ENCODE measurements around the gene HDAC6. TPM values are rescaled to one million over a fixed set of nuclear protein-coding genes. Genes with fewer than 3 reads are reported as not detected.
"Not testable (repeated sequence)": the region's sequence is repeated elsewhere in the genome, so short reads cannot be mapped to it uniquely, and the experiment has no call there.

The HDAC6 gene
- polyA plus RNA-seq, 1 donor from 2014 or later = 161 TPM

DNA sequence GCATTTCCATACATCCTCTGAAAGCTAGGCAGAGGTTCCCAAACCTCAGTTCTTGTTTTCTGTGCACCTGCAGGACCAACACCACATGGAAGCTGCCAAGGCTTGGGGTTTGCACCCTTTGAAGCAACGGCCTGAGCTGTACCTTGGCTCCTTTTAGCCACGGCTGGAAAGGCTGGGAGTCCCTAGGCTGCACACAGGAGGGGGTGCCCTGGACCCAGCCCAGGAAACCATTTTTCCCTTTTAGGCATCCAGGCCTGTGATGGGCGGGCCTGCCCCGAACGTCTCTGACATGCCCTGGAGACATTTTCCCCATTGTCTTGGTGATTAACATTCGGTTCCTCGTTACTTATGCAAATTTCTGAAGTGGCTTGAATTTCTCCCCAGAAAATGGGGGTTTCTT is 51.0 kb downstream of the HDAC6 start:
- Histone ChIP-seq H3K9me2 (ENCODE audit: insufficient read depth, low read length) (no peaks in the 10 kb centered on the region), H4K20me1 (ENCODE audit: insufficient read depth) (no peaks in the 10 kb centered on the region), H3K4me2 (ENCODE audit: low read length) (no peak overlapping the region), H3K9me3 (ENCODE audit: low read length) (no peaks in the 10 kb centered on the region), H3K27ac (ENCODE audit: low read length) (no peak overlapping the region), H3K9ac (ENCODE audit: low read length) (no peak overlapping the region), H3F3A (ENCODE audit: insufficient read depth, low read length, poor library complexity, severe bottlenecking) (no peaks in the 10 kb centered on the region), H3K4me3 (ENCODE audit: low read length) (no peak overlapping the region), H3K36me3 (ENCODE audit: insufficient read depth, low read length) (no peaks in the 10 kb centered on the region), H2AFZ (ENCODE audit: low read depth, low read length) (no peak overlapping the region), H3K27me3 (ENCODE audit: insufficient read depth, low read depth, low read length) (no peaks in the 10 kb centered on the region), H3K79me2 (replicated peaks; ENCODE audit: insufficient read depth, low read length) (no peaks in the 10 kb centered on the region)
- TF ChIP-seq EZH2 (IDR thresholded peaks at IDR 0.05; ENCODE audit: borderline replicate concordance, insufficient read depth, low read length, poor library complexity, severe bottlenecking) (no peak), TAF1 (IDR thresholded peaks at IDR 0.05; ENCODE audit: low read depth) (no peak), MXI1 (conservative IDR thresholded peaks at IDR 0.05; ENCODE audit: poor library complexity, severe bottlenecking) (no peak), RAD21 (conservative IDR thresholded peaks at IDR 0.05) (no peak), EP300 (conservative IDR thresholded peaks at IDR 0.05; ENCODE audit: poor library complexity, severe bottlenecking) (no peak), POLR2AphosphoS5 (IDR thresholded peaks at IDR 0.05) (no peak), SMC3 (conservative IDR thresholded peaks at IDR 0.05; ENCODE audit: poor library complexity) (no peak)
- TF ChIP-seq, protein P1, sequence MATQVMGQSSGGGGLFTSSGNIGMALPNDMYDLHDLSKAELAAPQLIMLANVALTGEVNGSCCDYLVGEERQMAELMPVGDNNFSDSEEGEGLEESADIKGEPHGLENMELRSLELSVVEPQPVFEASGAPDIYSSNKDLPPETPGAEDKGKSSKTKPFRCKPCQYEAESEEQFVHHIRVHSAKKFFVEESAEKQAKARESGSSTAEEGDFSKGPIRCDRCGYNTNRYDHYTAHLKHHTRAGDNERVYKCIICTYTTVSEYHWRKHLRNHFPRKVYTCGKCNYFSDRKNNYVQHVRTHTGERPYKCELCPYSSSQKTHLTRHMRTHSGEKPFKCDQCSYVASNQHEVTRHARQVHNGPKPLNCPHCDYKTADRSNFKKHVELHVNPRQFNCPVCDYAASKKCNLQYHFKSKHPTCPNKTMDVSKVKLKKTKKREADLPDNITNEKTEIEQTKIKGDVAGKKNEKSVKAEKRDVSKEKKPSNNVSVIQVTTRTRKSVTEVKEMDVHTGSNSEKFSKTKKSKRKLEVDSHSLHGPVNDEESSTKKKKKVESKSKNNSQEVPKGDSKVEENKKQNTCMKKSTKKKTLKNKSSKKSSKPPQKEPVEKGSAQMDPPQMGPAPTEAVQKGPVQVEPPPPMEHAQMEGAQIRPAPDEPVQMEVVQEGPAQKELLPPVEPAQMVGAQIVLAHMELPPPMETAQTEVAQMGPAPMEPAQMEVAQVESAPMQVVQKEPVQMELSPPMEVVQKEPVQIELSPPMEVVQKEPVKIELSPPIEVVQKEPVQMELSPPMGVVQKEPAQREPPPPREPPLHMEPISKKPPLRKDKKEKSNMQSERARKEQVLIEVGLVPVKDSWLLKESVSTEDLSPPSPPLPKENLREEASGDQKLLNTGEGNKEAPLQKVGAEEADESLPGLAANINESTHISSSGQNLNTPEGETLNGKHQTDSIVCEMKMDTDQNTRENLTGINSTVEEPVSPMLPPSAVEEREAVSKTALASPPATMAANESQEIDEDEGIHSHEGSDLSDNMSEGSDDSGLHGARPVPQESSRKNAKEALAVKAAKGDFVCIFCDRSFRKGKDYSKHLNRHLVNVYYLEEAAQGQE (IDR thresholded peaks at IDR 0.05; ENCODE audit: borderline replicate concordance) = no peak
- TF ChIP-seq, protein P2, sequence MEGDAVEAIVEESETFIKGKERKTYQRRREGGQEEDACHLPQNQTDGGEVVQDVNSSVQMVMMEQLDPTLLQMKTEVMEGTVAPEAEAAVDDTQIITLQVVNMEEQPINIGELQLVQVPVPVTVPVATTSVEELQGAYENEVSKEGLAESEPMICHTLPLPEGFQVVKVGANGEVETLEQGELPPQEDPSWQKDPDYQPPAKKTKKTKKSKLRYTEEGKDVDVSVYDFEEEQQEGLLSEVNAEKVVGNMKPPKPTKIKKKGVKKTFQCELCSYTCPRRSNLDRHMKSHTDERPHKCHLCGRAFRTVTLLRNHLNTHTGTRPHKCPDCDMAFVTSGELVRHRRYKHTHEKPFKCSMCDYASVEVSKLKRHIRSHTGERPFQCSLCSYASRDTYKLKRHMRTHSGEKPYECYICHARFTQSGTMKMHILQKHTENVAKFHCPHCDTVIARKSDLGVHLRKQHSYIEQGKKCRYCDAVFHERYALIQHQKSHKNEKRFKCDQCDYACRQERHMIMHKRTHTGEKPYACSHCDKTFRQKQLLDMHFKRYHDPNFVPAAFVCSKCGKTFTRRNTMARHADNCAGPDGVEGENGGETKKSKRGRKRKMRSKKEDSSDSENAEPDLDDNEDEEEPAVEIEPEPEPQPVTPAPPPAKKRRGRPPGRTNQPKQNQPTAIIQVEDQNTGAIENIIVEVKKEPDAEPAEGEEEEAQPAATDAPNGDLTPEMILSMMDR (IDR thresholded peaks at IDR 0.05; ENCODE audit: poor library complexity, severe bottlenecking) = no peak

DNA sequence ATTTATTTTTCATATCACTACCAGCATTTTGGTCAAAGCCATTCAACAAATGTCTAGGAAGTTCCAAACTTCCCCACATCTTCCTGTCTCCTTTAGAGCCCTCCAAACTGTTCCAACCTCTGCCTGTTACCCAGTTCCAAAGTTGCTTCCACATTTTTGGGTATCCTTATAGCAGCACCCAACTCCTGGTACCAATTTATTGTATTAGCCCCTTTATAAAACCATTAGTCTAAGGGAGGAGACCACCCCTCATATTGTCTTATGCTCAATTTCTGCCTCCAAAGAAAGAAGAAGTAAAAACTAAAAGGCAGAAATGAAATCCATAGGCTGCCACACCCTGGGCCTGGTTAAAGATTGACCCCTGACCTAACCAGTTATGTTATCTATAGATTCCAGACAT is 51.6 kb downstream of the HDAC6 start:
- not testable (repeated sequence) for H3K36me3 ChIP-seq (ENCODE audit: insufficient read depth, low read length); H3K27ac ChIP-seq (ENCODE audit: low read length); H3K9ac ChIP-seq (ENCODE audit: low read length); H3K79me2 ChIP-seq (replicated peaks; ENCODE audit: insufficient read depth, low read length); H3K4me3 ChIP-seq (ENCODE audit: low read length); H2AFZ ChIP-seq (ENCODE audit: low read depth, low read length); H3K9me2 ChIP-seq (ENCODE audit: insufficient read depth, low read length); H3K27me3 ChIP-seq (ENCODE audit: insufficient read depth, low read depth, low read length); H3F3A ChIP-seq (ENCODE audit: insufficient read depth, low read length, poor library complexity, severe bottlenecking); H4K20me1 ChIP-seq (ENCODE audit: insufficient read depth); H3K4me2 ChIP-seq (ENCODE audit: low read length); H3K9me3 ChIP-seq (ENCODE audit: low read length)

DNA sequence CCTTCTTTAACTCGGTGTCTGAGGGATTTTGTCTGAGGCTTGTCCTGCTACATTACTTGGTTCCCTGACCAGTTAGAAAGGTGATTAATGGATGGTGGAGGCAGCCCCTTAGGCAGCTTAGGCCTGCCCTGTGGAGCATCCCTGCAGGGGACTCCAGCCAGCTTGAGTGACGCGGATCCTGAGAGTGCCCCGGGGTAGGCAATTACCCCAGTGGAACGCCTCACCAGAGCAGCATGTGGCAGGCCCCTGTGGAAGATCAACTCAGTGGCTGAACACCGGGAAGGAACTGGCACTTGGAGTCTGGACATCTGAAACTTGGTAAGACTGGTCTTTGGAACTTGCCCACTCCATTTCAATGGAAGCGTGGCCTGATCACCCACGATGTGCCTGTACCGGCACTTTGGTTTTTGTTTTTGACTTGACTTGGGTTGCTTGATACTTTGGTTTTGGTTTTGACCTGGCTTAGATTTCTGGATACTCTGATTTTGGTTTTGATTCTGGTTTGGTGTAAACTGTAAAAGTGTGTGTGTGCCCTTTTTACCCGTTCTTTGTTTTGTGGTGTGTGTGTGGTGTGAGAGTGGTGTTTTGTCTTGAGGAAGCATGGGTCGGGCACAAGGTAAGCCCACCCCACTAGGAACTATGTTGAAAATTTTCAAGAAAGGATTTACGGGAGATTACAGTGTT is 52.4 kb downstream of the HDAC6 start:
- H3K9ac ChIP-seq (ENCODE audit: low read length); H3K27me3 ChIP-seq (ENCODE audit: insufficient read depth, low read depth, low read length); H3K36me3 ChIP-seq (ENCODE audit: insufficient read depth, low read length); H3K9me2 ChIP-seq (ENCODE audit: insufficient read depth, low read length); H3K4me2 ChIP-seq (ENCODE audit: low read length); H3K4me3 ChIP-seq (ENCODE audit: low read length); H3K27ac ChIP-seq (ENCODE audit: low read length); H3K9me3 ChIP-seq (ENCODE audit: low read length); H3F3A ChIP-seq (ENCODE audit: insufficient read depth, low read length, poor library complexity, severe bottlenecking); H2AFZ ChIP-seq (ENCODE audit: low read depth, low read length); H3K79me2 ChIP-seq (replicated peaks; ENCODE audit: insufficient read depth, low read length); H4K20me1 ChIP-seq (ENCODE audit: insufficient read depth): not testable (repeated sequence)

Measured in neural cell (in vitro differentiated cells).